ENCODE data around the gene STH.
"Not testable (repeated sequence)": the region's sequence is repeated elsewhere in the genome, so short reads cannot be mapped to it uniquely, and the experiment has no call there.

STH gene

DNA sequence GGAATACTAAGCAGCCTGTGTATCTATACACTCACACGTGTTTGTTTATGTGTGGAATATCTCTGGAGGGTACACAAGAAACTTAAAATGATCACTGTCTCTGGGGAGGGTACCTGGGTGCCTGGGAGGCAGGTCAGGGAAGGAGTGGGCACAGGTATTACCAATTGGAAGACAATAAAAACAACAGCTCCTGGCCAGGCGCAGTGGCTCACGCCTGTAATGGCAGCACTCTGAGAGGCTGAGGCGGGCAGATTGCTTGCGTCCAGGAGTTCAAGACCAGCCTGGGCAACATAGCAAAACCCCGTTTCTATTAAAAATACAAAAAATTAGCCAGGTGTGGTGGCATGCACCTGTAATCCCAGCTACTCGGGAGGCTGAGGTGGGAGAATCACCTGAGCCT, 24.3 kb downstream of the STH start:
- peak in 2 of 10 donors; percentile 4 to 19 for DNase-seq
- intact Hi-C loops (cut with DNase I), result not testable (repeated sequence)

DNA sequence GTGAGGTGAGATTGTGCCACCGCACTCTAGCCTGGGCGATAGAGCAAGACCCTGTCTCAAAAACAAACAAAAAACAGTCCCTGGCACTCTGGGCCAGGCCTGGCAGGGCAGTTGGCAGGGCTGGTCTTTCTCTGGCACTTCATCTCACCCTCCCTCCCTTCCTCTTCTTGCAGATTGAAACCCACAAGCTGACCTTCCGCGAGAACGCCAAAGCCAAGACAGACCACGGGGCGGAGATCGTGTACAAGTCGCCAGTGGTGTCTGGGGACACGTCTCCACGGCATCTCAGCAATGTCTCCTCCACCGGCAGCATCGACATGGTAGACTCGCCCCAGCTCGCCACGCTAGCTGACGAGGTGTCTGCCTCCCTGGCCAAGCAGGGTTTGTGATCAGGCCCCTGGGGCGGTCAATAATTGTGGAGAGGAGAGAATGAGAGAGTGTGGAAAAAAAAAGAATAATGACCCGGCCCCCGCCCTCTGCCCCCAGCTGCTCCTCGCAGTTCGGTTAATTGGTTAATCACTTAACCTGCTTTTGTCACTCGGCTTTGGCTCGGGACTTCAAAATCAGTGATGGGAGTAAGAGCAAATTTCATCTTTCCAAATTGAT, 24.8 kb downstream of the STH start:
- intact Hi-C loops (cut with DNase I), result no loop called here
- DNase-seq, result peak in 1 of 10 donors; percentile 18

DNA sequence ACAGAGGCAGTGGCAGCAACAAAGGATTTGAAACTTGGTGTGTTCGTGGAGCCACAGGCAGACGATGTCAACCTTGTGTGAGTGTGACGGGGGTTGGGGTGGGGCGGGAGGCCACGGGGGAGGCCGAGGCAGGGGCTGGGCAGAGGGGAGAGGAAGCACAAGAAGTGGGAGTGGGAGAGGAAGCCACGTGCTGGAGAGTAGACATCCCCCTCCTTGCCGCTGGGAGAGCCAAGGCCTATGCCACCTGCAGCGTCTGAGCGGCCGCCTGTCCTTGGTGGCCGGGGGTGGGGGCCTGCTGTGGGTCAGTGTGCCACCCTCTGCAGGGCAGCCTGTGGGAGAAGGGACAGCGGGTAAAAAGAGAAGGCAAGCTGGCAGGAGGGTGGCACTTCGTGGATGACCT, 25.5 kb downstream of the STH start:
- peak in 2 of 10 donors; percentile 7 to 50 for DNase-seq
- intact Hi-C loops (cut with DNase I), result no loop called here

DNA sequence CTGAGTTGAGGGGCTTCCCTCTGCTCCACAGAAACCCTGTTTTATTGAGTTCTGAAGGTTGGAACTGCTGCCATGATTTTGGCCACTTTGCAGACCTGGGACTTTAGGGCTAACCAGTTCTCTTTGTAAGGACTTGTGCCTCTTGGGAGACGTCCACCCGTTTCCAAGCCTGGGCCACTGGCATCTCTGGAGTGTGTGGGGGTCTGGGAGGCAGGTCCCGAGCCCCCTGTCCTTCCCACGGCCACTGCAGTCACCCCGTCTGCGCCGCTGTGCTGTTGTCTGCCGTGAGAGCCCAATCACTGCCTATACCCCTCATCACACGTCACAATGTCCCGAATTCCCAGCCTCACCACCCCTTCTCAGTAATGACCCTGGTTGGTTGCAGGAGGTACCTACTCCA, 26.0 kb downstream of the STH start:
- intact Hi-C loops (cut with DNase I), result no loop called here
- DNase-seq, result peak in 2 of 10 donors; percentile 2 to 59

DNA sequence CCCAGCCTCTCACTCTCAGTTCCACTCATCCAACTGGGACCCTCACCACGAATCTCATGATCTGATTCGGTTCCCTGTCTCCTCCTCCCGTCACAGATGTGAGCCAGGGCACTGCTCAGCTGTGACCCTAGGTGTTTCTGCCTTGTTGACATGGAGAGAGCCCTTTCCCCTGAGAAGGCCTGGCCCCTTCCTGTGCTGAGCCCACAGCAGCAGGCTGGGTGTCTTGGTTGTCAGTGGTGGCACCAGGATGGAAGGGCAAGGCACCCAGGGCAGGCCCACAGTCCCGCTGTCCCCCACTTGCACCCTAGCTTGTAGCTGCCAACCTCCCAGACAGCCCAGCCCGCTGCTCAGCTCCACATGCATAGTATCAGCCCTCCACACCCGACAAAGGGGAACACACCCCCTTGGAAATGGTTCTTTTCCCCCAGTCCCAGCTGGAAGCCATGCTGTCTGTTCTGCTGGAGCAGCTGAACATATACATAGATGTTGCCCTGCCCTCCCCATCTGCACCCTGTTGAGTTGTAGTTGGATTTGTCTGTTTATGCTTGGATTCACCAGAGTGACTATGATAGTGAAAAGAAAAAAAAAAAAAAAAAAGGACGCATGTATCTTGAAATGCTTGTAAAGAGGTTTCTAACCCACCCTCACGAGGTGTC, 26.6 kb downstream of the STH start:
- DNase-seq, result peak in 2 of 10 donors; percentile 12 to 67
- intact Hi-C loops (cut with DNase I), result no loop called here

DNA sequence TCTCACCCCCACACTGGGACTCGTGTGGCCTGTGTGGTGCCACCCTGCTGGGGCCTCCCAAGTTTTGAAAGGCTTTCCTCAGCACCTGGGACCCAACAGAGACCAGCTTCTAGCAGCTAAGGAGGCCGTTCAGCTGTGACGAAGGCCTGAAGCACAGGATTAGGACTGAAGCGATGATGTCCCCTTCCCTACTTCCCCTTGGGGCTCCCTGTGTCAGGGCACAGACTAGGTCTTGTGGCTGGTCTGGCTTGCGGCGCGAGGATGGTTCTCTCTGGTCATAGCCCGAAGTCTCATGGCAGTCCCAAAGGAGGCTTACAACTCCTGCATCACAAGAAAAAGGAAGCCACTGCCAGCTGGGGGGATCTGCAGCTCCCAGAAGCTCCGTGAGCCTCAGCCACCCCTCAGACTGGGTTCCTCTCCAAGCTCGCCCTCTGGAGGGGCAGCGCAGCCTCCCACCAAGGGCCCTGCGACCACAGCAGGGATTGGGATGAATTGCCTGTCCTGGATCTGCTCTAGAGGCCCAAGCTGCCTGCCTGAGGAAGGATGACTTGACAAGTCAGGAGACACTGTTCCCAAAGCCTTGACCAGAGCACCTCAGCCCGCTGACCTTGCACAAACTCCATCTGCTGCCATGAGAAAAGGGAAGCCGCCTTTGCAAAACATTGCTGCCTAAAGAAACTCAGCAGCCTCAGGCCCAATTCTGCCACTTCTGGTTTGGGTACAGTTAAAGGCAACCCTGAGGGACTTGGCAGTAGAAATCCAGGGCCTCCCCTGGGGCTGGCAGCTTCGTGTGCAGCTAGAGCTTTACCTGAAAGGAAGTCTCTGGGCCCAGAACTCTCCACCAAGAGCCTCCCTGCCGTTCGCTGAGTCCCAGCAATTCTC, 27.4 kb downstream of the STH start:
- peak in 1 of 10 donors; percentile 15 for DNase-seq
- intact Hi-C loops (cut with DNase I), result no loop called here

DNA sequence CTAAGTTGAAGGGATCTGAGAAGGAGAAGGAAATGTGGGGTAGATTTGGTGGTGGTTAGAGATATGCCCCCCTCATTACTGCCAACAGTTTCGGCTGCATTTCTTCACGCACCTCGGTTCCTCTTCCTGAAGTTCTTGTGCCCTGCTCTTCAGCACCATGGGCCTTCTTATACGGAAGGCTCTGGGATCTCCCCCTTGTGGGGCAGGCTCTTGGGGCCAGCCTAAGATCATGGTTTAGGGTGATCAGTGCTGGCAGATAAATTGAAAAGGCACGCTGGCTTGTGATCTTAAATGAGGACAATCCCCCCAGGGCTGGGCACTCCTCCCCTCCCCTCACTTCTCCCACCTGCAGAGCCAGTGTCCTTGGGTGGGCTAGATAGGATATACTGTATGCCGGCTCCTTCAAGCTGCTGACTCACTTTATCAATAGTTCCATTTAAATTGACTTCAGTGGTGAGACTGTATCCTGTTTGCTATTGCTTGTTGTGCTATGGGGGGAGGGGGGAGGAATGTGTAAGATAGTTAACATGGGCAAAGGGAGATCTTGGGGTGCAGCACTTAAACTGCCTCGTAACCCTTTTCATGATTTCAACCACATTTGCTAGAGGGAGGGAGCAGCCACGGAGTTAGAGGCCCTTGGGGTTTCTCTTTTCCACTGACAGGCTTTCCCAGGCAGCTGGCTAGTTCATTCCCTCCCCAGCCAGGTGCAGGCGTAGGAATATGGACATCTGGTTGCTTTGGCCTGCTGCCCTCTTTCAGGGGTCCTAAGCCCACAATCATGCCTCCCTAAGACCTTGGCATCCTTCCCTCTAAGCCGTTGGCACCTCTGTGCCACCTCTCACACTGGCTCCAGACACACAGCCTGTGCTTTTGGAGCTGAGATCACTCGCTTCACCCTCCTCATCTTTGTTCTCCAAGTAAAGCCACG, 28.3 kb downstream of the STH start:
- DNase-seq, result peak in 1 of 10 donors; percentile 12
- intact Hi-C loops (cut with DNase I), result no loop called here

DNA sequence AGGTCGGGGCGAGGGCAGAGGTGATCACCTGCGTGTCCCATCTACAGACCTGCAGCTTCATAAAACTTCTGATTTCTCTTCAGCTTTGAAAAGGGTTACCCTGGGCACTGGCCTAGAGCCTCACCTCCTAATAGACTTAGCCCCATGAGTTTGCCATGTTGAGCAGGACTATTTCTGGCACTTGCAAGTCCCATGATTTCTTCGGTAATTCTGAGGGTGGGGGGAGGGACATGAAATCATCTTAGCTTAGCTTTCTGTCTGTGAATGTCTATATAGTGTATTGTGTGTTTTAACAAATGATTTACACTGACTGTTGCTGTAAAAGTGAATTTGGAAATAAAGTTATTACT, 28.9 kb downstream of the STH start:
- no peak for DNase-seq
- intact Hi-C loops (cut with DNase I), result no loop called here

DNA sequence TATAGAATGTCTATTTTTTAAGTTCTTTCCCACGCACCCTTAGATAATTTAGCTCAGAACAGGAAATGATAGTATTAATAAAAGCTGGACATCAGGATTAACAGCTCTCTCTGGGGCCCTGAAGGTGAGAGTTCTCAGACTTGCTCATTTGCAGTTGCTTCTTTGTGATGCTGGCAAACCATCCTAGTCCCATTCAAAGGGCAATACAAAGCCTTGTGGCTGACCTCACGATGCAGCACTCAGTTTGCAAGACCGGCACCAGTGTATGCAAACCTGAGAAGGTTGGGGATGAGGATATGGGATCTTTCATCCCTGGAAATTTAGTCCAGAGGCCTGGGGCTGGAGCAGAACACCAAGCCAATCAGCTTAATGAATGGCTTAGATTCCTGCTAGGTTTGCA, 29.3 kb downstream of the STH start:
- peak in 1 of 10 donors; percentile 12 for DNase-seq
- intact Hi-C loops (cut with DNase I), result no loop called here

DNA sequence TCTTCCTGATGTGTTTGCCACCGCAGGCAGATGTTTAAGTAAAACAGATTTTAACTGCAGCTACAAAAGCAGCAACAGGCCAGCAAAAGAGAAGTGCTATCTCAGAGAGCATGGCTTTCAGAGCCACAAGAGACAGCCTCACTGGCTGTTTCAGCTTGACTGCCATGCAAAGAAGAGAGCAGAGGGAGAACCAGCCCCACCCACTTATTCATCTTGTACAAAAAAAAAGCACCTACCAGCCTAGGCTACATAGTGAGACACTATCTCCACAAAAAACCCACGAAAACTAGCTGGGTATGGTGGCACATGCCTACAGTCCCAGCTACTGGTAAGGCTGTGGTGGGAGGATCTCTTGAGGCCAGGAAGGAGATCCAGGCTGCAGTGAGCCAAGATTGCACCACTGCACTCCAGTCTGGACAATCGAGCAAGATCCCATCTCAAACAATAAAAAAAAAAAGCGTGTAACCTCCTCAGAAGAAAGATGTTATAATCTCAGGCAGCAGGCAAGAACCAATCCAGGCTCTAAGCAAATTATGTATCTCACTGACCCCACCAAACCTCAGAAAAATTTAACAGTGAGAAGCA, 30.0 kb downstream of the STH start:
- peak in 1 of 10 donors; percentile 5 for DNase-seq
- intact Hi-C loops (cut with DNase I), result no loop called here

DNA sequence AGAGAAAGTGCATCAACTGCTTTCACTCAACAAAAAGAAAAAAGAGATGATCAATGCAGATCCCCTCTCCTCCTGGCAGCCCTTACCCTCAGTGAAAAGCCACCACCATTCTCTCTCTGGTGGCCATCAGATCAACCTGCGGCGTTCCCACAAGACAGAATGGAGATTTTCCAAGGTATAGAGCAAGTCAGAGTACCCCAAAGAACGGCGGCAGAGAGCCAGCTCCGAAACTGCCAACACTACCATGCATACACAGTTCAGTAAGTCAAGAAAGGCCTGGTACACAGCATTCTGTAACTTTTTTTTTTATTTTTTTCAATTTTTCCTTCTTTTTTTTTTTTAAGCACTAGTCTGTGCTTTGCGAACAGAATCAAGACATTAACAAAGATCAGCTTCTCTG, 30.6 kb downstream of the STH start:
- intact Hi-C loops (cut with DNase I), result no loop called here
- peak in 1 of 10 donors; percentile 9 for DNase-seq

DNA sequence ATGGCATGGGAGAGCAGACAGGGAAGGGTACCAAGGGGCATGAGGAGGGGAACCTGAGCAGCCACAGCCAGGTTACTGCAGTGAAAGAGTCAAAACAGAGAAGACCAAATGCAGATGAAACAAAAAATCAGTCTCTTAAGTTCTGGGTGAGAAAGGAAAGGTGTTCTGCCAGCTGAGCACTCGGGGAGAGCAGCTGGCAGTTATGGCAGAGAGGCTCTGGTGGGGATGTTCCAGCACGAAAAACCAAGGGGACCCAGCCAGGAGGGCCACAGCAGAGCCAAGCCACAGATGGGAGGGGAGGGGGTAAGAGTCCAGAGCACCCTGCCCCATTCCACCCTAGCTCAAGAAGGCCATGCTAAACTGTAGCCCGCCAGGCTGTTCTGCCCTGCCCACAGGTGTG, 31.7 kb downstream of the STH start:
- peak in 2 of 10 donors; percentile 35 to 61 for DNase-seq
- intact Hi-C loops (cut with DNase I), result no loop called here

DNA sequence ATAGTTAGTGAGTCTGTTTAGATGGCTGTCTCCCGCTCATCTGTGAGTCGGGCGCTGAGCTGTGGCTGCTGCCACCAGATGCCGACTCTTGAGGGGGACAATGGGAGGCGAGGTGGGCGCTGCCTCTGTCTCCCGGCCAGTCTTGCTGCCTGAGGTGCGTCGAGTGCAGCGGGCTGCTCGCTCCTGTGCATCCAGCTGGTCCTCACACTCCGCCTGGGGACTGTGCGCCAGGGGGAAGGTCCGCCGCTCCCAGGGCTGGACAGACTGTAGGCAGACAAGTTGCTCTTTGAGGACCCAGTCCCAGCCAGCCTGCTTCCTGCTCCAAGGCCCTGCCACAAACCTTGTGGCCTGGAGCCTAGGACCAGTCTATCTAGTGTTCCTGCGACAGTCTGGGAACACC, 32.4 kb downstream of the STH start:
- peak in 2 of 10 donors; percentile 13 to 78 for DNase-seq
- intact Hi-C loops (cut with DNase I), result no loop called here

DNA sequence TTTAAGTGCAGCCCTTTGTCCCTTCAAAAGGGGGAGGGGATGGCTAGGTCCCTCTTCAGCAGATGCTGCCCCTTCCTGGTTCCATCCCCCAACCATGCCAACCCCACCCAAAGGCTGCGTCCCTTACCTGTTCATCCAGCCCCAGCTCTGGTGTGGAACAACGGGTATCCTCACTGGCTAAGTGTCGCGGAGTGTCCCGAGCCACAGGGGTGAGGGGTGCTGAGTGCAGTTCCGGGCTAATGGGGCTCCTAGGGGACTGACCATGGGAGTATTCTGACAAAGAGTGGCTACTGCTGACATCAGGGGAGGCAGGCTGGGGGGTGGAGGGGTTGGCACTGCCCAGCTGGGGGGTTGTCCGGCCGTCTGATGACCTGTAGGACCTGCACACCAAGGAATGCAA, 32.9 kb downstream of the STH start:
- intact Hi-C loops (cut with DNase I), result no loop called here
- DNase-seq, result peak in 2 of 10 donors; percentile 10 to 57

DNA sequence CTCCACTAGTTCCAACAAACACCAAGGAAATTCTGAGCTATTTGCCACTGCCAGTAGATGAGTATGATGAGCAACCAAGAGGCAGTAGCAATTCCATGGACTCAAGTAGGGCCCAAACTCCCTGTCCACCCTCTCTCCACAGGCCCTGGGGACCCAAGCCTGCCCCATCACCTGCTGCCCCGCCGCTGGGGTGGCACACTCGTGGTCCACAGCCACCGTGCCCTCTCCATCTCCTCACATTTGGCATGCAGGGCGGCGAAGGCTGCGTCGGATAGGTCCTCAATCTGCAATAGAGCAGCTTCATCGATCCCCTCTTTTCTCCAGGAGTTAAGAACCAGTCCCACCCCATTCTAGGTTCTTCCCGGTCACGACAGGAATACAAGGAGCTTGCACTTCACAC, 33.9 kb downstream of the STH start:
- DNase-seq, result peak in 2 of 10 donors; percentile 39 to 73
- intact Hi-C loops (cut with DNase I), result no loop called here

DNA sequence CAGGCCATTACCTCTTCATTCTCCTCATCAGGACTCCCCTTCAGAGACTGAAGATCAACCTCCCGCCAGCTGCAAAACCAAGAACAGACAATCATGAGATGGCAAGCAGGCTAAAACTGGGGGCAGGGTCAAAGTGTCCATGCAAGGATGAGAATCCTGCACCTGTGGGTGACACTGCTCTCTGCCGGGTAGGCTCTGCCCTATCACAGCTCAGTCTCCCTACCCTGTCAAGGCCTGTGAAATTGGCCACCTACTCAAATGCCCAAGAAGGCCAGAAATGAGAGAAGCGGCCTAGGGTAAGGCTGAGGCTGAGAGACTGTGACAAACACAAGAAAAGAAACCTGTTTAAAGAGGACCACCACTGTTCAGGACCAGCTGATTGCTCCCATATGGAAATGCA, 34.3 kb downstream of the STH start:
- intact Hi-C loops (cut with DNase I), result no loop called here

DNA sequence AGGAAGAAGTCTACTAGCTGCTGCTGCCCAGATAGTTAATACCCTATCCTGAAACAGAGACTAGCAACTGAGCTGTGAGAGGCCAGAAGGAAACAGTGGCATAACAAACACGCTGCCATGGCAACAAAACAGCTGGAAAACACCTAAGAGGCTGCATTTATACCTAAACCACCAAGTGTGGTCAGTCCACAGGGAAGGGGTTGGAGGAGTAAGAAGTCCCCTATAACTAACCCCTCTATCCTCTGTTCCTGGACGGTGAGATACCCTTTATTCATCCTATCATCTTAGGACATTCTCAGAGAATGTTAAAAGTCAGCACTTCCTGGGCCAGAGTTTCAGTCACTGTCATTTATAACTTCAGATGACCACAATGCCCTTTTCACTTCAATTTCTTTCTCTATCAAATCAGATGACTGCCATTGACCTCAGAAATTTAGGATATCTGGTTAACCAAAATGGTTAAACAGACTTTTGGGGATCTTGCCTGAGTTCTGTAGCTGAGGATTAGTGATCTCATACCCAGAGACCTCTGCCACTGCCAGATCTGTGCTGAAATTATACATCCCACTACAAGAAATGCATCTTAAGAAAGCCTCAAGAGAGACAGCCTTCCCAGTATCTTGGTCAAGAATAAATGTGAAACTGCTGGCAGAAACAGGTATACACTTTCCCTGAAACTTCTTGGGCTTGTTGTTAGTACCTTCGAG, 36.2 kb downstream of the STH start:
- intact Hi-C loops (cut with DNase I), result no loop called here
- no peak for DNase-seq

More for the DNA sequence above, 34.3 kb downstream of the STH start:
- DNase-seq, result peak in 1 of 10 donors; percentile 31

DNA sequence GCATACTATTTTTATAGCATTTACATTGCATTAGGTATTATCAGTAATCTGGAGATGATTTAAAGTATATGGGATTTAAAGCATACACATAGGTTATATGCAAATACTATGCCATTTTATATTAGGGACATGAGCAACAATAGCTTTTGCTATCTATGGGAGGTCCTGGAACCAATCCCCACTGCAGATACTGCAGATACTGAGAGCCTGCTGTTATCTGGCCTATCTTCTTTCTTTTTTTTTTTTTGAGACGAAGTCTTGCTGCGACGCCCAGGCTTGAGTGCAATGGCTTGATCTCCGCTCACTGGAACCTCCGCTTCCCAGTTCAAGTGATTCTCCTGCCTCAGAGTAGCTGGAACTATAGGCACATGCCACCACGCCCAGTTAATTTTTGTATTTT, 37.4 kb downstream of the STH start:
- no peak for DNase-seq
- intact Hi-C loops (cut with DNase I), result no loop called here

DNA sequence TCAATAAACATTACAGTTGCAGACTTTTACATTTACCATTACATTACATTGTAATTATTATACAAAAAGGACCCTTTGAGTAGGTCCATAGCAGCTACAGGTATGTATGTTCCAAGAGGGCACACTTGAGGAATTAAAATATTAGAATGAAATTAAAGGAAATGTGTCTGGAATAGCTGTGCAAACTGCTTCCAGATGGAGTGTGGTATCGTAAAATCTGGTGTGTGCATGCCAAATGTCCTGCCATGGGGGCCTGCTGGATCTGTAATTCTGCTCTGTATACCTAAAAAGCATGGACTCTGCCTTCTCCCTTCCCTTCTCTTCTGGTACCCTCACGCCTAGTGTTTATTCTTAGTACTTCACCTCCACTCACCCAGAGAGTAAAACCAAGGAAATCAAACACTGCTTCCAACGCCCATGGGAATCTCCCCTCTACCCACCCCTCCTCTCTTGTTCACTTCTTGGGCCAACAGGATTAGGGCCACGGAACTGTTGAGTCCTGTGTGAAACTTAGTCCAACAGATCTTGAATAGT, 38.7 kb downstream of the STH start:
- intact Hi-C loops (cut with DNase I), result no loop called here
- peak in 1 of 10 donors; percentile 43 for DNase-seq
